AG09319 (cell line): ENCODE results near the gene INPP4B.
A peak's percentile ranks its signal among the peaks of the same experiment; 100 is the strongest.

Experiments
- DNase-seq: peaks from one replicate; pipeline ENCODE4 v3.0.0-alpha.2; 2010; ENCODE audit warnings: low read depth; ENCODE audit errors: extremely low read depth
- TF ChIP-seq, protein P1 (sequence below): IDR thresholded peaks from 2 replicates; pipeline ENCODE4 v1.5.1; 2011; ENCODE audit warnings: low read depth, mild to moderate bottlenecking, inconsistent platforms, low read length, moderate library complexity

INPP4B gene

DNA sequence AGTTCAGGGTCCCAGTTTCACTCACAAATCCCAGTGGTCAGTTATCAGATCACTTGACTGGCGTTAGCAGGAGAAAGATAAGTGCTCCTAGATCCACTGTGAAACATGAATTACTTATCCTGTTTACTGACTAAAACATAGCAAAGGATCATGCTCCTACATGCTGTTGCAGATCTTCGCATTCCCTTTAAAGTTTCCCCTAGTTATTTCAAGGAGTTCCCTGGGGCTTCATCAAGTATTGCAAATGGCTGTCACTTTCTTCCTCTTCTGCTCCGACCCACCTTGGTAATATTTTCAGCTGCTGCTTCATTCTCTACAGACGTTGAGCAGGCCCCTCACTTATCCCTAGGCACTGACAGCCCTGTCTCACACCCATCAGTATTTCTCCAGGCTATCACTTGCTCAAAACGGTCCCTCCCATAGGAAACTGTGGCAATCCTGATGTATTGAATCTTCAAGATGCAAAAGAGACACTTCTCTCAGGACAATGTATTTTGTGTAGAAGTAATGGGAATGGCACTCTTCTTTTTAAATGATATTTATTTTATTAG, 466.0 kb downstream of the INPP4B start:
- DNase-seq = no peak
- TF ChIP-seq, protein P1, sequence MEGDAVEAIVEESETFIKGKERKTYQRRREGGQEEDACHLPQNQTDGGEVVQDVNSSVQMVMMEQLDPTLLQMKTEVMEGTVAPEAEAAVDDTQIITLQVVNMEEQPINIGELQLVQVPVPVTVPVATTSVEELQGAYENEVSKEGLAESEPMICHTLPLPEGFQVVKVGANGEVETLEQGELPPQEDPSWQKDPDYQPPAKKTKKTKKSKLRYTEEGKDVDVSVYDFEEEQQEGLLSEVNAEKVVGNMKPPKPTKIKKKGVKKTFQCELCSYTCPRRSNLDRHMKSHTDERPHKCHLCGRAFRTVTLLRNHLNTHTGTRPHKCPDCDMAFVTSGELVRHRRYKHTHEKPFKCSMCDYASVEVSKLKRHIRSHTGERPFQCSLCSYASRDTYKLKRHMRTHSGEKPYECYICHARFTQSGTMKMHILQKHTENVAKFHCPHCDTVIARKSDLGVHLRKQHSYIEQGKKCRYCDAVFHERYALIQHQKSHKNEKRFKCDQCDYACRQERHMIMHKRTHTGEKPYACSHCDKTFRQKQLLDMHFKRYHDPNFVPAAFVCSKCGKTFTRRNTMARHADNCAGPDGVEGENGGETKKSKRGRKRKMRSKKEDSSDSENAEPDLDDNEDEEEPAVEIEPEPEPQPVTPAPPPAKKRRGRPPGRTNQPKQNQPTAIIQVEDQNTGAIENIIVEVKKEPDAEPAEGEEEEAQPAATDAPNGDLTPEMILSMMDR = no peak

DNA sequence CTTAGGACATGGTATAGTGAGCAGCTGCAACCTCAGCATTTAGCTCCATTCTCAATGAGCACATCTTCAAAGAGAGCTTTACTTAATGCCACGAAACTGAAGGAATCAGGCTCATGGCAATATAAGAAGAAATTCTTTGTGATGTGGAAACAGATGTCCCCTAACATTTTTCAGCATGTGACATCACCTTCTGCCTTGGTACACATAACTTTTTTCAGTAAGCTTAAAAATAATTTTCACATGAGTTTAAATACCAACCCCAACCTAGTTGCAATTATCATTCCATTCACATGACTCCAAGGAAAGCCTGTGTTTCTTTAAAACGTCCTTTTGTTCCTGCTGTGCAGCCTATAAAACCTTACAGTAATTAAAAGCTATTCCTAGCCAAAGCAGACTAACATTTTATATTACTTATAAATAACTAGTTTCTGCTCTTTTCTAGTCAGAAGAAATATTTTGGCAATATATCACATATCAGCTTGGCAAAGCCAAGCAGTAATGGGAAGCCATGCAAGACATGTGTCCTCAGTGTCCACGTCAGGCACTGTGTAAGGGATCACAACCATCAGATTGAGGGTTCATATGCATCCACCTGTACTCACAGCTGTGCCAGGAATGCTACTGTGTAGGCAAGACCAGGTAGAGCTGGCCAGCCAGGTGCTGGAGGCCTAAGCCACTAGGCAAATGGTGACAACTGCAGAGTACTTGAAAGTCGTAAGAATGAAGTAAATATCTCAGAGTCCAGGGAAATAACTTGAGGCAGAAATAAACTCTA, 466.6 kb downstream of the INPP4B start:
- TF ChIP-seq, protein P1 = no peak
- peak; percentile 62 for DNase-seq

DNA sequence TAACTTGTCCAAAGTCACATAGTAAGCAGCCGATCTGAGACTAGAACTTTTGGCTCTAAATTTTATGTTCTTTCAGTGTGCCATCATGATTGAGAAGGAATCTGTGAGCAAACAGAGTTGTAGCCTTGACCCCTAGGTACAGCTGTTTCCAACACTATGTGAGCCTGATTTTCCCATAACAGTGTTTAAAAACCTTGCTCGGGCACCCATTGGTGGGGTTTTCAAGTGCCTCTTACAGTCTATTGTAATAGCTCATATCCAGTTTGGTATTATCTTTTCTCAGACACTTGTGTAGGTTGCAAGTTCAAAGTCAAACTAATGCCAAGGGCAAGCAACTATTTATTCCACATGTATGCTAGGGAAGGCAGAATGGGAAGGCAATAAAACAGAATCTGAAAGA, 467.9 kb downstream of the INPP4B start:
- TF ChIP-seq, protein P1 = no peak
- DNase-seq = no peak

DNA sequence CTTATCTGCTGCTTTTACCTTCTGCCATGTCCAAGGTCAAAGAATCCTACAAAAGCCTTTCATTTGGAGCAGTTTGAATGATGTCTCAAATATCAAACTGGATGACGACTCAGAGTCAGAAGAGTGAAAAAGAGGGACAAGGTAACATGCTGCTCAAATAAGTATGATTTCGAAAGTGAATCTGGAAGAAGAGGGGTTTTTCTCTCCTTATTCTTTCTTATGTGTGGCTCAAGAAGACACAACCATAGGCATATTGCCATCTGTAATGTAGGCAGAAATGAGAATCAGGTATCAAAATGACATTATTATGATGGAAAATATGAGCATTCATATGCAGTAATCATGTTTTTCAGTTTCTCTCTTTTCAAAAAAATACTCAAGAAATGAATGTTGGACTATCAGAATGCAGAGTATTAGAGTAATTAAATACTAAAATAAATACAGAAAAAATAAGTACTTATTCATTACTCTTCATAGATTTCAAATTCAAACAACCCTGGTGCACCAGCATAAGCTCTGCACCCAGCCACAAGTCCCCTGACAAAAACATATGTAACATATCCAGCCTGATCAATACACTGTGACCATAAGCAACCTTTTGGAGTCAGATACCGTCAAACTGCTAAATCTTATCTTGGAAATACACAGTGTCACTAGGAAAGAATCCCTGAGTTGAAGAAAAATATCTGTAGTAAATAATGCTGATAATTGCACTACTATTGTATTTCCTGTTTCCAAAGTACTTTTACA, 468.6 kb downstream of the INPP4B start:
- no peak for DNase-seq
- TF ChIP-seq, protein P1 = no peak

DNA sequence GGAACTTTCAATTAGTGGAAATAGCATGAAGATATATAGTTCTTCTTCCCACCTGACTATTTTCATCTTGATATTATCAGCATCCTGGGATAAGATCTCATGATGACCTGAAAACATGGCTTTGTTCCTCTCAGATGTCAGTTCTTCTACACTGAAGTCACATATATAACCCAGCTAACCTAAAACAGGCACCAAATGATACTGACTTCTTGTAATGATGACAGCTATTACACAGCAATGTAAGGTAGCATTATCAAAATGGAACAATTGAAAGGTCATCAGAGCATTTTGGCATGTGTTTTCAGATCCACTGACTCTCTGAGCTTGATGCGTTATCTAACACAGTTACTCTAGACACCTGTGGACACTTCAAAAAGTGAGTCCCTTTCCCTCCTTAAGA, 469.9 kb downstream of the INPP4B start:
- DNase-seq = no peak
- TF ChIP-seq, protein P1 = no peak

DNA sequence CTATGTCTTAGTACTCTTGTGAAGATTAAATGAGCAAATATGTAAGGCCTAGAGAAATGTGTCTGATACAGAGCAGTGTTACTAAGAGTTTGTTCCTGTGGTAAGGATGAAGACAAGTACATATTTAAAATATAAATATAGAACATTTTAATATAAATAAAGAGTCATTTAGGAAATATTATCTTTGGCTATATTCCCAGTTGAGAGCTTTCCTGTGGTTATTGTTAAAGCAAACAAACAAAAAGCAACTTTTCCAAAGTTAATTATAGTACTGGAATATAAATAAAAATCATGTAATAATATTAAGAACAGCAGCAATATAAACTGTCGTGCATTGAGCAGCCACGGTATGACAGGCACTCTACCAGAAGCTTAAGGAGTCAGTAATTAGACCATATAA, 472.5 kb downstream of the INPP4B start:
- TF ChIP-seq, protein P1 = no peak
- peak; percentile 30 for DNase-seq

DNA sequence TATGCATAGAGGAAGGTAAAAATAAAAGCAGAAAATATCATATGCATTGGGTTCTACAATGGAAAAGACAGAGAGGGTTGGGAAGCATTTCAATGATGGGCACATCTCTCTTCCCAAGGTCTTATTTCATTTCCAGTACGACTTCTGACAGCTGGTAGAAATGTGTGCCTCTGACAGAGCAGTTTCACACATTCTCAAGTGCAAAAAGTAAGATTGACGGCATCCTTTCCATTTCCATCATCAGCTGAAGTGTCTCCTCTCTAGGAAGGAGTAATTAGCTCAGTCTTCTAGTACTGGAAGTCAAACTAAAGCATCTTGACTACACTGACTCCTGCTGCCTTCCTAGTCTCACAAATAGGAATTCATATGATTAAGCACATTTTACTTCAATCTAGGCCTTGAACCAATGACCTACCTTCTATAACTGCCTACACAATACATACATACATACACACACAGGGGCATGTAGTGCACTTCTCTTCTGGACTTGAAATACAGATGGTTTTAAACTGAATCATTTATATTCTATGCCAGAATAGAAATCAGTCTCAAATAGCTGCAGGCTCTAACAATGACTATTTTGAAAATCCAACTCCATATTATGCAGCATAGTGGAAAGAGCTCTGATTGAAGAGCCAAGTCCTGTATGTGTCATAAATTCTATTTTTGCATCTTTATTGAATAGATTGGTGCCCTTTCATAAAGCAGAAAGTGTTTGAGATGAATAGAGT, 473.4 kb downstream of the INPP4B start:
- TF ChIP-seq, protein P1 = no peak
- no peak for DNase-seq
